GM19438 (cell line): ENCODE measurements around the gene FKBP15.
"Not testable (repeated sequence)": the region's sequence is repeated elsewhere in the genome, so short reads cannot be mapped to it uniquely, and the experiment has no call there.

Experiments used
- ATAC-seq: cut with Tn5 transposase; IDR thresholded peaks from one replicate; pipeline ENCODE4 v1.9.1; 2021; ENCODE audit warnings: low read depth; ENCODE audit not compliant: unreplicated experiment

Gene FKBP15

DNA sequence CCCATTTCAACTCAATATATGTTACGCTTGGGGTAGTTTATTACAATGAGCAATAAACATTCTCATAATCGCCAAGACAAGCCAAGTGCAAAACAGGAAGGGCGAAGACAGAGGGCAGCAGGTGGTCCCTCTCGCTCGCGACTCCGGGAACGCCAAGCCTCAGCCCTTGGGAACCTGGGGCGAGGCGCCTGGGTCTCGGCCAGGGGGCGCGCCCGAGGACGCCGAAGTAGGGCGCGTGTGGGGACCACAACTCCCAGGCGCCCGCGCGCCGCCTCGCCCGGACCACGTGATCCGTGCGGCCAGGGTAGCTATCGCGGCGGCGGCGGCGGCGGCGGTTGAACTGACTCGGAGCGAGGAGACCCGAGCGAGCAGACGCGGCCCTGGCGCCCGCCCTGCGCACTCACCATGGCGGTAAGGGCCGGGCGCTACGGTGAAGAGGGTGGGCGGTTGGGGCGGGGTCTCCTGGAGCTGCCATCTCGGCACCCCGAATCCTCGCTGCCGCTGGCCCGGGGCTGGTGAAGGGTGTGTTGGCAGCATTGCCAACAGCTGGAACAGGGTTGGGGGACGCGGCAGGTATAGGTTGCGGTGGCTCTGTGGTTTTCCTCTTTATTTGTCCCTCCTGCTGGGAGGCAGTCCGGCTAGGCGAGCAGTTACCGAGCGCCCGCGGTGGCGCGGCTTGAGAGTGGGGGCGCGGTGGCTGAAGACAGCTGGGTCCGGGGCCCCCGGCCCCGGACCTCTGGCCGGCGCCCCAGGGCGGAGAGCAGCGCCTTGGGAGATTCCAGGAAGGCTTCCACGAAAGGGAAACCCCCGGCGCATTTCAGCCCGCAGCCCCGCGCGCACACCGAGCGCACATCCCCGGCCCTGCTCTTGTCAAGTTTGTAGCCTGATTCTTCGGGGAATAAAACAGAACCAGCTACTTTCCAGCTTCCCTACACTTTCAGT is 70.1 kb downstream of the FKBP15 start, which contains the start of gene SLC31A2:
Gene SLC31A2, plus strand, starts transcription at position 338 of the 942 bp plus-strand sequence. Its CDS starts 68 bp downstream, at position 406.
- peak; percentile 96 for ATAC-seq

DNA sequence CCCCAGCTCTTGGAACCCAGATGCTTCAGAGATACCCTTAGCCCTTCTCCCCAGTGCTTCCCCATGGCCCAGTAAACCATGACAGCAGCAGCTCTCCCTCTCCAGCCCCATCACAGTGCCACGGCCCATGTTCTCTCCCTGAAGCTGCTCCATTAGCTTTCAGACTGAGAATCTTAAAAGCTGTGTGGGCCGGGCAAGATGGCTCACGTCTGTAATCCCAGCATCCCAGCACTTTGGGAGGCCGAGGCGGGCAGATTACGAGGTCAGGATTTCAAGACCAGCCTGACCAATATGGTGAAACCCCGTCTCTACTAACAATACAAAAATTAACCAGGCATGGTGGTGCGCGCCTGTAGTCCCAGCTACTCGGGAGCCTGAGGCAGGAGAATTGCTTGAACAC is 71.5 kb downstream of the FKBP15 start:
- ATAC-seq: not testable (repeated sequence)

DNA sequence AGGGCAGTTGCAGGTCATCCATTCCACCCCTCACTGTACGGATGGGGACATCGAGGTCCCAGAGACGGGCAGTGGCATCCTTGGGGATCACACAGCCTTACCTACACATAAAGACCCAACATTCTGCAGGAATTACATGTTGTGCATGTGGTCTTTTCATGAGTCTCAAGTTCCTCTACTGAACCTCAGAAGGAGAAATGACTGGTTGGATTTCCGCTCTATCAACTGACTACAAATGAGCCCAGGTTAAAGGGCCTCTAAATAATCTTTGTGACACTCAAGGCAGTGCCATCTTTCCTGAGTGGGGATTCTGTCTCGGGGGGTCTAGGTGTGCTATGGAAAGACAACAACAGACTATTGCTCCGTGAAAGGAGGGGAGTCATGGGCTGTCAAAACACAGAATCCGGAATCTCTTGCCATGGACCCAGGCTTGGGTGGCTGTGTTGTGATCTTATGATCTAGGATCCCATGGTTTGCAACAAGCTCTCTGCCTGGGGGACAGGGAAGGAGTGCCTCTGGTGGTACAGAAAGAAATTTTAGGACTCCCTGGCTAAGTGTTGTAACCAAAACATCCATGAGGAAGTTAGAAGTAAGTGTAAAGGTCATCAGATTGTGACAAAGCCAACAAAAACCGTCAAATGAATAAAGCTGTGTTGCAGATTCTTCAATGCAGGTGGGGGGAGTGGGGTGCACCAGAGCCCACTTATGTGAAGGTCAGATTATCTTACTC is 72.1 kb downstream of the FKBP15 start:
- ATAC-seq: no peak

DNA sequence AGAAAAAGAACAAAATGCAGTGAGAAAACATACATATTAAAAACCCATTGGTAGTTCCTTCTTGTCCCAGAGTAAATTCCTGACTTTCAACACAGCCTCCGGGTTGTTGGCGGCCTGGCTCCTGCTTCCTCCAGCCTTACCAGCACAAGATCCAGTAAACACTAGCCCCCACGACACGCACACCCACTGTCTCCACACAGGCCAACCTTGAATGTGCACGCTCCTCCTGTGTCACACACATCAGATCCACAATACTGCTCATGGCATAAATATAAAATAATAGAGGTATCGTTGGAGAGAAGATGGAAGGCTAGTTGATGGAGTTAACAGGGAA is 72.7 kb downstream of the FKBP15 start:
- no peak for ATAC-seq

DNA sequence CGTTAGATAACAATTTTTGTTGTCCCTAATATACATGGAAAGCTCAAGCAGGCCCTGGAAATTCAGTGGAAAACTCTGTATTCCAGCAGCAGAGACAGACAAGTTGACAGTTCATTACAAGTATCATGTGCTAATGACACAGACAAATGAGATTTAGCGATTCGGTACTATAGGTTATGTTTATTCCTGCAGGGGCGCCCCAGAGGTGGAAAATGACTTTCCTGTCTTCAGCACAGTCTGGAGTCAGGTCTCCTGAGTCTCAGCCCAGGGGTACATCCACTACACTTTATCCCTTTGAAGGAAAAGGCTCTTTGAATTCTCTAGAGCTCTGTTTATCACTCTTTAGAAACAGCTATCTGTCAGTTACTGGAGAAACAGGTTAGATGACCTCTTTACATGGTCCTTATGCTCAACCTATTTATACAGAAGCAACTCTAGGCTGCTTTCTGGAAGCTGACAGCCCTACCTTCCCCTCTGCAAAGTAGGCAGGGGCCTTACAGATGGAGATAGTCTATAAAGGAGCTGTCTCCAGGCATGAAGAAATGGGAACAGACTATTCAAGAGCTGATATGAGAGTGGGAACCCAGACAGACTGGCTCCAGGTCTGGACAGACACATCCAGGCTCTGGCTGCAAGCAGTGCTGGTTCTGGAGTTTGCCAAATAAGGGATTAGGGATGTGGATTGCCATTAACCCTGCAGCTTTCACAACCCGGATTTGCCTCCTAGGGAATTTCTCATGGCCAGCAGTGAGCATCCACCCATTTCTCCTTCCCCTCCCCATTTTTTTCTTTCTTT is 77.4 kb downstream of the FKBP15 start:
- ATAC-seq: no peak

DNA sequence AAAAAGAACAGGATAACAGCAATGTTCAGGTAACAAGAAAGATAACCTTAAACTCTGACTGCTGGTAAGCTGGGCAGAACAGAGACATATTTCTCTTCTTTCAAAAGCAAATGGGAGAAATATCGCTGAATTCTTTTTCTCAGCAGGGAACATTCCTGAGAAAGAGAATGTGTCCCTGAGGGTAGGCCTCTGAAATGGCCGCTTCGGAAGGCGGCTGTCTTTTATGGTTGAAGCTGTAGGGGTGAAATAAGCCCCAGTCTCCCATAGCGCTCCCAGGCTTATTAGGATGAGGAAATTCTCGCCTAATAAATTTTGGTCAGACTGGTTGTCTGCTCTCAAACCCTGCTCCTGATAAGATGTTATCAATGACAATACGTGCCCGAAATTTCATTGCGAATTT is 80.2 kb downstream of the FKBP15 start:
- ATAC-seq: not testable (repeated sequence)

DNA sequence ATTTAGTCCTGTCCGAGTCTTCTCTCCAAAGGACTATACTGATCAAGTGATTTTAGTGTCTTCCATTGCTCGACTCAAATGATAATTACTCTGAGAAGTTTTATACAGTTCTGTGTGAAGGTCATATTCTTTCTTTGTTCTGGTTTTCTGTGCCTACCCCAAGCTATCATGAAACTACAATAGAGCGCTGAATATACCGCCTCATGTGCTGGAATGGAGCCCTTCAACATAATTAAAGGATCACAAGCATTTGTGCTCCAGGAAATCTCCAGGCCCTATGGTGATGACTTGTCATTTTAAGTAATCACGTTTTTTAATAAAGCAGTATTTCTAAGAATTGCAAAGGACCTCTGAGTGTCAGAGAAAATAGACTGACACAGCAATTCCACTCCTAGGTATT is 81.1 kb downstream of the FKBP15 start:
- ATAC-seq: no peak

- ATAC-seq: no peak
Observed at GRCh38 chr9:113139225-113139829, 81.8 kb downstream of the FKBP15 start.

GRCh38 chr9:113138760-113139159 is 82.3 kb downstream of the FKBP15 start:
- no peak for ATAC-seq

- no peak for ATAC-seq
Observed at GRCh38 chr9:113137196-113138168, 83.6 kb downstream of the FKBP15 start.

DNA sequence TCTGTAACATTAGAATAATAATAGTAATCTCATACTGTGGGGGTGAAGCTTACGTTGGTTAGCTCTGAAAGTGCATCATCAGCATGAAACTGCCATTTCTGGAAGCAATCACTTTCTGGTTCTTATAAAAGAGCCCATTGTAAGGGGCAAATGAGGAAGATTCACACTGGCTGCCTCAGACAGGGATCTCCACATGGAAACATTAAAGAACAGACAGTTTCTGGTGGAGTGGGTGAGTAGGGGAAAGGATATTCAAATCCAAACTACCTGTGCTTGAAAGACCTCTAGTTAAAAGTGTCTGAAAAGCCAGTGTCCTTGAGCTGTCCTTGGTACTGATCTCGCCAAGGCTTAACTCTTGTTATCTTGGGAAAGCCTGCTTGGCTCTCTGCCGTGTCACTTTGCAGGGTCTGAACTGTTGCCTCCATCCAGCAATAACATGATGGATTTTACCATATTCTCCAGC is 89.4 kb downstream of the FKBP15 start:
- no peak for ATAC-seq

GRCh38 chr9:113129884-113130283 is 91.2 kb downstream of the FKBP15 start:
- no peak for ATAC-seq

- no peak for ATAC-seq
Observed at GRCh38 chr9:113129466-113129865, 91.6 kb downstream of the FKBP15 start.

GRCh38 chr9:113125386-113126035 is 95.6 kb downstream of the FKBP15 start:
- no peak for ATAC-seq

- ATAC-seq: not testable (repeated sequence)
Observed at GRCh38 chr9:113118829-113119228, 102.2 kb downstream of the FKBP15 start.
